Measurements from ENCODE around the gene EXOSC2. TPM values are rescaled to one million over a fixed set of nuclear protein-coding genes. Genes with fewer than 3 reads are reported as not detected.

Gene EXOSC2
- total and polyA plus RNA-seq, 2 of the 13 experiments (the other 11 are each of a cell fraction or from before 2014, with no cell fraction given), result 27.5 to 63.8 TPM

DNA sequence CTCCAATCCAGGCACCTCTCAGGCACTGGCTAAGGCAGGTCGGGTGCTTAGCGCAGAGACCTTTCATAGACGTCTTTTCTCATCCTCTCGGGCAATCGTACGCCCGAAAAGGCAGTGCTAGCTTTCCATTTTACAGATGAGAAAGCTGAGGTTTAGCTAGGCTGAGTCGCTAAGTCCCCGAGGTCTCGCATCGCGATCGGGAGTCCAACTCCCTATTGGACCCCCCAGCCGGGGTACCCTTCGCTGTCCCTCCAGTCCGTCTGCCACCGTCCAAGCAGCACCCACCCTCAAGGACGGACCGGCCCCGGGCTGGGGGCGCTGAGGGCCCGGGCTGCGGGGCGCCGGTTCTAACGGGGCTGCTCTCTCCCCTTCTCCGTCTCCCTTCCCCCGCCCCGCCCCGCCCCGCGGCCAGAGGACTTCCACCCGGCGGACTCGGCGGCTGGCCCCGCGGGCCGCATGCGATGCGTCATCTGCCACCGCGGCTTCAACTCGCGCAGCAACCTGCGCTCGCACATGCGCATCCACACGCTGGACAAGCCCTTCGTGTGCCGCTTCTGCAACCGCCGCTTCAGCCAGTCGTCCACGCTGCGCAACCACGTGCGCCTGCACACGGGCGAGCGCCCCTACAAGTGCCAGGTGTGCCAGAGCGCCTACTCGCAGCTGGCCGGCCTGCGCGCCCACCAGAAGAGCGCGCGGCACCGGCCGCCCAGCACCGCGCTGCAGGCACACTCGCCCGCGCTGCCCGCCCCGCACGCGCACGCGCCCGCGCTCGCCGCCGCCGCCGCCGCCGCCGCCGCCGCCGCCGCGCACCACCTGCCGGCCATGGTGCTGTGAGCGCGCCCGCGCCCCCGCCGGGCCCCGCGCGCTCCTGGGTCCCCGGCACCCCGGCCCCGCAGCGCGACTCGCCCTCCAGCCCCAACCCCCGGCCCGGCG is 12.5 kb upstream of the EXOSC2 start (continued):
- TF ChIP-seq, protein P1, sequence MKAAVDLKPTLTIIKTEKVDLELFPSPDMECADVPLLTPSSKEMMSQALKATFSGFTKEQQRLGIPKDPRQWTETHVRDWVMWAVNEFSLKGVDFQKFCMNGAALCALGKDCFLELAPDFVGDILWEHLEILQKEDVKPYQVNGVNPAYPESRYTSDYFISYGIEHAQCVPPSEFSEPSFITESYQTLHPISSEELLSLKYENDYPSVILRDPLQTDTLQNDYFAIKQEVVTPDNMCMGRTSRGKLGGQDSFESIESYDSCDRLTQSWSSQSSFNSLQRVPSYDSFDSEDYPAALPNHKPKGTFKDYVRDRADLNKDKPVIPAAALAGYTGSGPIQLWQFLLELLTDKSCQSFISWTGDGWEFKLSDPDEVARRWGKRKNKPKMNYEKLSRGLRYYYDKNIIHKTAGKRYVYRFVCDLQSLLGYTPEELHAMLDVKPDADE (CRISPR knock-in tag; IDR thresholded peaks at IDR 0.05), result peak; percentile 88; the same call in 1 of the 2 replicates
- peak; percentile 39; the same call in 1 of the 2 replicates for TF ChIP-seq SOX5 (CRISPR knock-in tag; IDR thresholded peaks at IDR 0.05; ENCODE audit: borderline replicate concordance)
- no peak for TF ChIP-seq CENPX (CRISPR knock-in tag; IDR thresholded peaks at IDR 0.05)
- TF ChIP-seq ZFP41 (CRISPR knock-in tag; IDR thresholded peaks at IDR 0.05; ENCODE audit: borderline replicate concordance), result no peak
- no peak for TF ChIP-seq TAF15 (IDR thresholded peaks at IDR 0.05; ENCODE audit: low read depth, low read length, poor library complexity, severe bottlenecking)
- TF ChIP-seq, protein P2, sequence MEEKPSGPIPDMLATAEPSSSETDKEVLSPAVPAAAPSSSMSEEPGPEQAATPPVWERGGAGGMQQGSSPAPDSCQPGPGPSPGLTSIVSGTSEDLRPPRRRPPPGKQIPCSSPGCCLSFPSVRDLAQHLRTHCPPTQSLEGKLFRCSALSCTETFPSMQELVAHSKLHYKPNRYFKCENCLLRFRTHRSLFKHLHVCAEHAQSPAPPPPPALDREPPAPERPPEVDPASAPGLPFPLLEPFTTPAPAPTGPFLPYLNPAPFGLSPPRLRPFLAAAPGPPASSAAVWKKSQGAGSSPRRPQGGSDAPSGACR (CRISPR knock-in tag; IDR thresholded peaks at IDR 0.05), result peak; percentile 86
- TF ChIP-seq, protein P3, sequence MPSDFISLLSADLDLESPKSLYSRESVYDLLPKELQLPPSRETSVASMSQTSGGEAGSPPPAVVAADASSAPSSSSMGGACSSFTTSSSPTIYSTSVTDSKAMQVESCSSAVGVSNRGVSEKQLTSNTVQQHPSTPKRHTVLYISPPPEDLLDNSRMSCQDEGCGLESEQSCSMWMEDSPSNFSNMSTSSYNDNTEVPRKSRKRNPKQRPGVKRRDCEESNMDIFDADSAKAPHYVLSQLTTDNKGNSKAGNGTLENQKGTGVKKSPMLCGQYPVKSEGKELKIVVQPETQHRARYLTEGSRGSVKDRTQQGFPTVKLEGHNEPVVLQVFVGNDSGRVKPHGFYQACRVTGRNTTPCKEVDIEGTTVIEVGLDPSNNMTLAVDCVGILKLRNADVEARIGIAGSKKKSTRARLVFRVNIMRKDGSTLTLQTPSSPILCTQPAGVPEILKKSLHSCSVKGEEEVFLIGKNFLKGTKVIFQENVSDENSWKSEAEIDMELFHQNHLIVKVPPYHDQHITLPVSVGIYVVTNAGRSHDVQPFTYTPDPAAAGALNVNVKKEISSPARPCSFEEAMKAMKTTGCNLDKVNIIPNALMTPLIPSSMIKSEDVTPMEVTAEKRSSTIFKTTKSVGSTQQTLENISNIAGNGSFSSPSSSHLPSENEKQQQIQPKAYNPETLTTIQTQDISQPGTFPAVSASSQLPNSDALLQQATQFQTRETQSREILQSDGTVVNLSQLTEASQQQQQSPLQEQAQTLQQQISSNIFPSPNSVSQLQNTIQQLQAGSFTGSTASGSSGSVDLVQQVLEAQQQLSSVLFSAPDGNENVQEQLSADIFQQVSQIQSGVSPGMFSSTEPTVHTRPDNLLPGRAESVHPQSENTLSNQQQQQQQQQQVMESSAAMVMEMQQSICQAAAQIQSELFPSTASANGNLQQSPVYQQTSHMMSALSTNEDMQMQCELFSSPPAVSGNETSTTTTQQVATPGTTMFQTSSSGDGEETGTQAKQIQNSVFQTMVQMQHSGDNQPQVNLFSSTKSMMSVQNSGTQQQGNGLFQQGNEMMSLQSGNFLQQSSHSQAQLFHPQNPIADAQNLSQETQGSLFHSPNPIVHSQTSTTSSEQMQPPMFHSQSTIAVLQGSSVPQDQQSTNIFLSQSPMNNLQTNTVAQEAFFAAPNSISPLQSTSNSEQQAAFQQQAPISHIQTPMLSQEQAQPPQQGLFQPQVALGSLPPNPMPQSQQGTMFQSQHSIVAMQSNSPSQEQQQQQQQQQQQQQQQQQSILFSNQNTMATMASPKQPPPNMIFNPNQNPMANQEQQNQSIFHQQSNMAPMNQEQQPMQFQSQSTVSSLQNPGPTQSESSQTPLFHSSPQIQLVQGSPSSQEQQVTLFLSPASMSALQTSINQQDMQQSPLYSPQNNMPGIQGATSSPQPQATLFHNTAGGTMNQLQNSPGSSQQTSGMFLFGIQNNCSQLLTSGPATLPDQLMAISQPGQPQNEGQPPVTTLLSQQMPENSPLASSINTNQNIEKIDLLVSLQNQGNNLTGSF (CRISPR knock-in tag; IDR thresholded peaks at IDR 0.05), result peak; percentile 94
- no peak for TF ChIP-seq SMARCC2 (IDR thresholded peaks at IDR 0.05)
- TF ChIP-seq, protein P4, sequence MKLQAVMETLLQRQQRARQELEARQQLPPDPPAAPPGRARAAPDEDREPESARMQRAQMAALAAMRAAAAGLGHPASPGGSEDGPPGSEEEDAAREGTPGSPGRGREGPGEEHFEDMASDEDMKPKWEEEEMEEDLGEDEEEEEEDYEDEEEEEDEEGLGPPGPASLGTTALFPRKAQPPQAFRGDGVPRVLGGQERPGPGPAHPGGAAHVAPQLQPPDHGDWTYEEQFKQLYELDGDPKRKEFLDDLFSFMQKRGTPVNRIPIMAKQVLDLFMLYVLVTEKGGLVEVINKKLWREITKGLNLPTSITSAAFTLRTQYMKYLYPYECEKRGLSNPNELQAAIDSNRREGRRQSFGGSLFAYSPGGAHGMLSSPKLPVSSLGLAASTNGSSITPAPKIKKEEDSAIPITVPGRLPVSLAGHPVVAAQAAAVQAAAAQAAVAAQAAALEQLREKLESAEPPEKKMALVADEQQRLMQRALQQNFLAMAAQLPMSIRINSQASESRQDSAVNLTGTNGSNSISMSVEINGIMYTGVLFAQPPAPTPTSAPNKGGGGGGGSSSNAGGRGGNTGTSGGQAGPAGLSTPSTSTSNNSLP (IDR thresholded peaks at IDR 0.05; ENCODE audit: low read depth, low read length), result no peak
- TF ChIP-seq, protein P5, sequence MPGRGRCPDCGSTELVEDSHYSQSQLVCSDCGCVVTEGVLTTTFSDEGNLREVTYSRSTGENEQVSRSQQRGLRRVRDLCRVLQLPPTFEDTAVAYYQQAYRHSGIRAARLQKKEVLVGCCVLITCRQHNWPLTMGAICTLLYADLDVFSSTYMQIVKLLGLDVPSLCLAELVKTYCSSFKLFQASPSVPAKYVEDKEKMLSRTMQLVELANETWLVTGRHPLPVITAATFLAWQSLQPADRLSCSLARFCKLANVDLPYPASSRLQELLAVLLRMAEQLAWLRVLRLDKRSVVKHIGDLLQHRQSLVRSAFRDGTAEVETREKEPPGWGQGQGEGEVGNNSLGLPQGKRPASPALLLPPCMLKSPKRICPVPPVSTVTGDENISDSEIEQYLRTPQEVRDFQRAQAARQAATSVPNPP (CRISPR knock-in tag; IDR thresholded peaks at IDR 0.05), result peak; percentile 95
- TF ChIP-seq SOX6 (IDR thresholded peaks at IDR 0.05), result no peak
- TF ChIP-seq SOX6 (CRISPR knock-in tag; IDR thresholded peaks at IDR 0.05), result peak; percentile 65
- no peak for TF ChIP-seq ZNF207 (IDR thresholded peaks at IDR 0.05; ENCODE audit: borderline replicate concordance)
- TF ChIP-seq, protein P6, sequence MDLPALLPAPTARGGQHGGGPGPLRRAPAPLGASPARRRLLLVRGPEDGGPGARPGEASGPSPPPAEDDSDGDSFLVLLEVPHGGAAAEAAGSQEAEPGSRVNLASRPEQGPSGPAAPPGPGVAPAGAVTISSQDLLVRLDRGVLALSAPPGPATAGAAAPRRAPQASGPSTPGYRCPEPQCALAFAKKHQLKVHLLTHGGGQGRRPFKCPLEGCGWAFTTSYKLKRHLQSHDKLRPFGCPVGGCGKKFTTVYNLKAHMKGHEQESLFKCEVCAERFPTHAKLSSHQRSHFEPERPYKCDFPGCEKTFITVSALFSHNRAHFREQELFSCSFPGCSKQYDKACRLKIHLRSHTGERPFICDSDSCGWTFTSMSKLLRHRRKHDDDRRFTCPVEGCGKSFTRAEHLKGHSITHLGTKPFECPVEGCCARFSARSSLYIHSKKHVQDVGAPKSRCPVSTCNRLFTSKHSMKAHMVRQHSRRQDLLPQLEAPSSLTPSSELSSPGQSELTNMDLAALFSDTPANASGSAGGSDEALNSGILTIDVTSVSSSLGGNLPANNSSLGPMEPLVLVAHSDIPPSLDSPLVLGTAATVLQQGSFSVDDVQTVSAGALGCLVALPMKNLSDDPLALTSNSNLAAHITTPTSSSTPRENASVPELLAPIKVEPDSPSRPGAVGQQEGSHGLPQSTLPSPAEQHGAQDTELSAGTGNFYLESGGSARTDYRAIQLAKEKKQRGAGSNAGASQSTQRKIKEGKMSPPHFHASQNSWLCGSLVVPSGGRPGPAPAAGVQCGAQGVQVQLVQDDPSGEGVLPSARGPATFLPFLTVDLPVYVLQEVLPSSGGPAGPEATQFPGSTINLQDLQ (CRISPR knock-in tag; IDR thresholded peaks at IDR 0.05), result no peak
